Activated CD4-positive, alpha-beta T cell treated with anti-CD3 and anti-CD28 coated beads for 36 hours (primary cell): ENCODE results near the gene FGD5. TPM values are rescaled to one million over a fixed set of nuclear protein-coding genes. Genes with fewer than 3 reads are reported as not detected.

Experiments
- ATAC-seq: fragments of 200-7000 bp; cut with Tn5 transposase; one replicate; pipeline ENCODE4 v1.10.0; 2021; ENCODE audit warnings: mild to moderate bottlenecking, moderate library complexity
- CTCF ChIA-PET: fragments of 350-600 bp; sonication (Branson Sonifier 250); formaldehyde crosslinking; loops from one replicate; lab custom pipeline; 2021; ENCODE audit warnings: antibody characterized with exemption; lab: Charles Lee
- POLR2A ChIA-PET: fragments of 350-600 bp; sonication (Branson Sonifier 250); formaldehyde crosslinking; loops from one replicate; lab custom pipeline; 2021; ENCODE audit warnings: antibody characterized with exemption, inconsistent platforms; lab: Charles Lee
- DNase-seq: peaks from one replicate; pipeline ENCODE4 v3.0.0-alpha.2; 2020
- H3K27ac Mint-ChIP-seq: one replicate; pipeline ENCODE4 v1.8.0; 2021; ENCODE audit warnings: mixed read lengths
- H3K27me3 Mint-ChIP-seq: one replicate; pipeline ENCODE4 v1.8.0; 2021; ENCODE audit warnings: mixed read lengths
- H3K36me3 Mint-ChIP-seq: one replicate; pipeline ENCODE4 v1.8.0; 2021; ENCODE audit warnings: low read depth, mixed read lengths
- H3K4me1 Mint-ChIP-seq: one replicate; pipeline ENCODE4 v1.8.0; 2021; ENCODE audit warnings: mixed read lengths
- H3K4me3 Mint-ChIP-seq: one replicate; pipeline ENCODE4 v1.8.0; 2021; ENCODE audit warnings: mild to moderate bottlenecking, moderate library complexity, mixed read lengths
- H3K9me3 Mint-ChIP-seq: one replicate; pipeline ENCODE4 v1.8.0; 2021; ENCODE audit warnings: low read depth, mixed read lengths
- intact Hi-C, 2 experiments: fragments of 100-400 bp; cut with DNase I in 1 of 2; cut with micrococcal nuclease in 1 of 2; formaldehyde crosslinking; loops; one replicate each; pipeline versions ENCODE4 v1.14.2 to v1.15.1; 2022 to 2024; cut with DNase I, micrococcal nuclease
- total RNA-seq, 2 experiments: library from RNA; stranded (reverse); gene quantifications; one replicate each; pipeline ENCODE4 v1.2.3, GENCODE V29; 2021

The FGD5 gene
- total RNA-seq, 2 experiments from 2014 or later: 0.09 TPM; not detected in 1

GRCh38 chr3:14775563-14775962, 43.2 kb upstream of the FGD5 start:
- intact Hi-C loops: no loop called here
- H3K27me3 Mint-ChIP-seq: no peaks in the 10 kb centered on the region
- H3K9me3 Mint-ChIP-seq: peaks cover 7% of the 10 kb centered on the region
- ATAC-seq (no peak), DNase-seq (no peak)
- ChIA-PET POLR2A (no interaction called here), CTCF (no interaction called here)
- H3K4me3 Mint-ChIP-seq: no peak overlapping the region
- no peaks in the 10 kb centered on the region for H3K36me3 Mint-ChIP-seq
- H3K27ac Mint-ChIP-seq: no peak overlapping the region
- no peaks in the 10 kb centered on the region for H3K4me1 Mint-ChIP-seq

GRCh38 chr3:14779069-14779685, 39.6 kb upstream of the FGD5 start:
- no peak for ATAC-seq
- no peak overlapping the region for H3K4me3 Mint-ChIP-seq
- no peak for DNase-seq
- no peaks in the 10 kb centered on the region for H3K4me1 Mint-ChIP-seq
- H3K27me3 Mint-ChIP-seq: no peaks in the 10 kb centered on the region
- CTCF ChIA-PET: interaction anchor here (0.7 kb wide), 1 partner anchor 20 kb away, joined by 3 read pairs; no protein-coding TSS in a partner anchor
- no peak overlapping the region for H3K27ac Mint-ChIP-seq
- H3K36me3 Mint-ChIP-seq: no peaks in the 10 kb centered on the region
- H3K9me3 Mint-ChIP-seq: peaks cover 7% of the 10 kb centered on the region
- intact Hi-C loops: no loop called here
- POLR2A ChIA-PET: no interaction called here

- Mint-ChIP-seq H3K27me3 (peaks cover 1% of the 10 kb centered on the region), H3K4me3 (no peak overlapping the region), H3K27ac (no peak overlapping the region), H3K36me3 (no peaks in the 10 kb centered on the region), H3K9me3 (peaks cover 7% of the 10 kb centered on the region), H3K4me1 (no peaks in the 10 kb centered on the region)
- peak; percentile 79 for ATAC-seq
- intact Hi-C loops: loop anchor here in 1 of 2 experiments (1.0 to 5.0 kb wide), 3 partner anchors 109 to 272 kb away; no protein-coding TSS in a partner anchor
- ChIA-PET POLR2A (no interaction called here), CTCF (interaction anchor here (0.6 to 2.5 kb wide), 11 partner anchors 9 to 272 kb away, joined by 3 to 14 read pairs (median 3); no protein-coding TSS in a partner anchor)
- DNase-seq: peak; percentile 70
Observed at GRCh38 chr3:14780927-14781507, 37.7 kb upstream of the FGD5 start.

DNA sequence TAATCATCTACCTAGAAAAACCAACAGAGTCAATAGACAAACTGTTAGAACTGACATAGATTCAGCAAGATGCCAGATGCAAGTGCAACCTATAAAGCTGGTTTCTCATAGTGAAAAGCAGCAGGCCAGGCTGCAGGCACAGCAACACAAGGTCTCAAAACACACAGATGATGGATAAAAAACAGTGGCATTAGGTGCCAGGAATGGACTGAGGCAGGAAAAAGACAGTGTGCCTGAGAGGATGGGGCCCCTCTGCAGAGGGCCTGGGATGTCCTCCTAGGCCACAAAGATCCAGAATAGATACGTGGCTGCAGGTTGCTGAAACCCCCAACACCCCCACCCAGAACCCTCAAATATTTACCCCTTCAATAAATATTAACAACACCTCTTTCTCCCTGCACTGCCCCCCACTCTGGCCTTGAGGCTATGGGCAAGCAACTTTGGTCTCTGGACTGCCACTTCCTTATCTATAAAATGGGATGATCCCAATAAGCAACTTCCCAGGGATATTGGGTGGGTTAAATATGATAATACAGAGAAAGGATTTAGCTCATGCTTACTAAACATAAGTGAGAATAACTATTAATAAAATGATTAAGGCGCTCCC, 35.2 kb upstream of the FGD5 start:
- no peaks in the 10 kb centered on the region for H3K36me3 Mint-ChIP-seq
- H3K27ac Mint-ChIP-seq: no peak overlapping the region
- intact Hi-C loops: loop anchor here in 1 of 2 experiments (5.0 kb wide), 1 partner anchor 111 kb away; no protein-coding TSS in a partner anchor
- H3K9me3 Mint-ChIP-seq: peaks cover 5% of the 10 kb centered on the region
- H3K4me1 Mint-ChIP-seq: no peaks in the 10 kb centered on the region
- peaks cover 2% of the 10 kb centered on the region for H3K27me3 Mint-ChIP-seq
- DNase-seq: no peak
- no peak for ATAC-seq
- no peak overlapping the region for H3K4me3 Mint-ChIP-seq
- POLR2A ChIA-PET: no interaction called here
- CTCF ChIA-PET: interaction anchor here (0.6 to 1.2 kb wide), 2 partner anchors 137 to 283 kb away, joined by 3 to 4 read pairs; no protein-coding TSS in a partner anchor

- no peaks in the 10 kb centered on the region for H3K9me3 Mint-ChIP-seq
- no peak for DNase-seq
- no peak overlapping the region for H3K4me3 Mint-ChIP-seq
- H3K27me3 Mint-ChIP-seq: peaks cover 2% of the 10 kb centered on the region
- no peak overlapping the region for H3K27ac Mint-ChIP-seq
- POLR2A ChIA-PET: no interaction called here
- H3K36me3 Mint-ChIP-seq: no peaks in the 10 kb centered on the region
- CTCF ChIA-PET: interaction anchor here (1.2 kb wide), 1 partner anchor 137 kb away, joined by 4 read pairs; no protein-coding TSS in a partner anchor
- no peaks in the 10 kb centered on the region for H3K4me1 Mint-ChIP-seq
- no peak for ATAC-seq
- intact Hi-C loops: loop anchor here in 1 of 2 experiments (5.0 kb wide), 1 partner anchor 112 kb away; no protein-coding TSS in a partner anchor
Observed at GRCh38 chr3:14784087-14784681, 34.6 kb upstream of the FGD5 start.

- Mint-ChIP-seq H3K9me3 (no peaks in the 10 kb centered on the region), H3K27me3 (peaks cover 7% of the 10 kb centered on the region), H3K4me3 (no peak overlapping the region), H3K4me1 (no peaks in the 10 kb centered on the region), H3K36me3 (no peaks in the 10 kb centered on the region), H3K27ac (no peak overlapping the region)
- no peak for DNase-seq
- no peak for ATAC-seq
- ChIA-PET CTCF (no interaction called here), POLR2A (no interaction called here)
- intact Hi-C loops: no loop called here
Observed at GRCh38 chr3:14785207-14786155, 33.3 kb upstream of the FGD5 start.

GRCh38 chr3:14786369-14786768, 32.4 kb upstream of the FGD5 start:
- Mint-ChIP-seq H3K27ac (no peak overlapping the region), H3K4me3 (no peak overlapping the region), H3K36me3 (no peaks in the 10 kb centered on the region), H3K9me3 (no peaks in the 10 kb centered on the region), H3K4me1 (no peaks in the 10 kb centered on the region), H3K27me3 (peaks cover 8% of the 10 kb centered on the region)
- intact Hi-C loops: no loop called here
- ATAC-seq (no peak), DNase-seq (no peak)
- ChIA-PET POLR2A (no interaction called here), CTCF (no interaction called here)

- intact Hi-C loops: no loop called here
- Mint-ChIP-seq H3K4me1 (no peaks in the 10 kb centered on the region), H3K27me3 (peaks cover 10% of the 10 kb centered on the region), H3K4me3 (no peak overlapping the region), H3K9me3 (no peaks in the 10 kb centered on the region), H3K36me3 (no peaks in the 10 kb centered on the region), H3K27ac (no peak overlapping the region)
- ChIA-PET CTCF (no interaction called here), POLR2A (no interaction called here)
- no peak for DNase-seq
- ATAC-seq: no peak
Observed at GRCh38 chr3:14787630-14788029, 31.1 kb upstream of the FGD5 start.

DNA sequence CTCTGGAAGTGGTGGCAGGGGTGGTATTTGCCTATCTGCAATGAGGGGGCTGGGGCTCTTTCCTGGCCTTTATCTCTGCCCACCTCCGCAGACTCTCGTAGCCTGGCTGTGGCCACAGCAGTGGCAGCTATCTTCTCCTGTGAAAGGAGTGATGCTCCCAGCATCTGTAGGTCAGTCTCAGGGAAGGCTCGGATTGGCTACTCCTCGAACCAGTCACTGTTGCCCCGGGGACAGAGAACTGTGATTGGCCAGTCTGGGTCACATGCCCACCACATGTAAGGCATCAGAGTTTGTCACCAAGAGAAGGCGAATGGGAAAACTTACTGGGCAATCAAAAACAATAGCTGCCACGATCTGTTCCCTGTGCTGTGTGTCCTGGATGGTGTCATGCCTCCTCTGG, 30.1 kb upstream of the FGD5 start:
- intact Hi-C loops: no loop called here
- H3K36me3 Mint-ChIP-seq: no peaks in the 10 kb centered on the region
- peaks cover 10% of the 10 kb centered on the region for H3K27me3 Mint-ChIP-seq
- ChIA-PET POLR2A (no interaction called here), CTCF (no interaction called here)
- DNase-seq: no peak
- H3K4me3 Mint-ChIP-seq: no peak overlapping the region
- no peak overlapping the region for H3K27ac Mint-ChIP-seq
- no peaks in the 10 kb centered on the region for H3K9me3 Mint-ChIP-seq
- ATAC-seq: no peak
- H3K4me1 Mint-ChIP-seq: no peaks in the 10 kb centered on the region

DNA sequence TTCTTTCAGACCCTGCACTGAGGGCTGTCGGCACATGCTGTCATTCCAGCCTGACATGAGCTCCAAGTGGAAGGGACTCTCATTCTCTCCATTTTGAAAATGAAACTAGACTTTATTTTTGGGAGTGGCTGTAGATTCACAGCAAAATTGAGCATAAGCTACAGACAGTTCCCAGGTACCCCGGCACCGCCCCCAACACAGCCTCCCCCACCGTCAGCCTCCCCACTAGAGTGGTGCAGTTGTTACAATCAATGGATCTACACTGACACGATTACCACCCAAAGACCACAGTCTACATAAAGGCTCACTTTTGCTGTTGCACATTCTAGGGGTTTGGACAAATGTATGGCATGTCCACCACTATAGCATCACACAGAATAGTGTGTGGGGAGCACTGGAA, 29.5 kb upstream of the FGD5 start:
- Mint-ChIP-seq H3K9me3 (no peaks in the 10 kb centered on the region), H3K4me1 (no peaks in the 10 kb centered on the region), H3K27me3 (peaks cover 10% of the 10 kb centered on the region), H3K36me3 (no peaks in the 10 kb centered on the region), H3K27ac (no peak overlapping the region), H3K4me3 (no peak overlapping the region)
- DNase-seq: no peak
- ChIA-PET POLR2A (no interaction called here), CTCF (no interaction called here)
- intact Hi-C loops: no loop called here
- ATAC-seq: no peak
